Sigmoid colon (tissue), 4 donors: ENCODE results near the gene CDIP1.
A peak's percentile ranks its signal among the peaks of the same experiment; 100 is the strongest.

Source experiments
- EP300 ChIP-seq, 4 donors: sonication (generic); formaldehyde crosslinking; IDR thresholded peaks; one replicate each; pipeline ENCODE4 v1.6.1; 2017; ENCODE audit warnings: antibody characterized with exemption in 4 of 4
- POLR2A ChIP-seq, 2 donors: fragments of 450-650 bp; IDR thresholded peaks; one replicate each; pipeline ENCODE4 v1.6.1; 2016; ENCODE audit warnings: antibody characterized with exemption in 2 of 2, mild to moderate bottlenecking in 2 of 2, moderate library complexity in 2 of 2
- POLR2AphosphoS5 ChIP-seq, 4 donors: sonication (generic); formaldehyde crosslinking; IDR thresholded peaks; one replicate each; pipeline ENCODE4 v1.6.1; 2017; ENCODE audit warnings: antibody characterized with exemption in 4 of 4
- TF ChIP-seq, protein P1 (sequence below), 4 experiments: fragments of 450-650 bp in 3 of 4; fragments of 200-600 bp in 1 of 4; IDR thresholded peaks; one replicate each; pipeline ENCODE4 v1.5.1; 2016 to 2019; ENCODE audit warnings: antibody characterized with exemption in 4 of 4, mild to moderate bottlenecking in 3 of 4, moderate library complexity in 2 of 4

DNA sequence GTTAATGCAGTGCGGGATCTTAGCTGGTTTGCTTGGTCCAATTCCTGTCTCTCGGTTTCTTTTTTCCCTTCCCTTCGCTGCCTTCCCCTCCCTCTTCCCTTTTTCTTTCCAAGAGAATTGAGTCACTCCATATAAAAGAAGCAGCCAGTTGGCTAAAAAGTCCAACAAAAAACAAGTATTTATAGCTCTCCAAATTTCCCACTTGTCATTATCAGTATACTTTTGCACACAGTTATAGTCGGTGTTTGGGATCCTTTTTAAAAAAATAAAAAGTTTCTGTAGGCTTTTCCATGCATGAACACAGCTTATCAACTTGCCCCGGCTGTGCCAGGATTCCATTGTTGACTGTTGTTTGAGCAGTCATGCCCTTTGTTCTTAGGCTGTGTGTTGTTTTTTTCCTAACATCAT is 37.5 kb downstream of the CDIP1 start:
- no peak for TF ChIP-seq POLR2A (IDR thresholded peaks at IDR 0.05)
- TF ChIP-seq EP300 (IDR thresholded peaks at IDR 0.05): no peak
- TF ChIP-seq, protein P1, sequence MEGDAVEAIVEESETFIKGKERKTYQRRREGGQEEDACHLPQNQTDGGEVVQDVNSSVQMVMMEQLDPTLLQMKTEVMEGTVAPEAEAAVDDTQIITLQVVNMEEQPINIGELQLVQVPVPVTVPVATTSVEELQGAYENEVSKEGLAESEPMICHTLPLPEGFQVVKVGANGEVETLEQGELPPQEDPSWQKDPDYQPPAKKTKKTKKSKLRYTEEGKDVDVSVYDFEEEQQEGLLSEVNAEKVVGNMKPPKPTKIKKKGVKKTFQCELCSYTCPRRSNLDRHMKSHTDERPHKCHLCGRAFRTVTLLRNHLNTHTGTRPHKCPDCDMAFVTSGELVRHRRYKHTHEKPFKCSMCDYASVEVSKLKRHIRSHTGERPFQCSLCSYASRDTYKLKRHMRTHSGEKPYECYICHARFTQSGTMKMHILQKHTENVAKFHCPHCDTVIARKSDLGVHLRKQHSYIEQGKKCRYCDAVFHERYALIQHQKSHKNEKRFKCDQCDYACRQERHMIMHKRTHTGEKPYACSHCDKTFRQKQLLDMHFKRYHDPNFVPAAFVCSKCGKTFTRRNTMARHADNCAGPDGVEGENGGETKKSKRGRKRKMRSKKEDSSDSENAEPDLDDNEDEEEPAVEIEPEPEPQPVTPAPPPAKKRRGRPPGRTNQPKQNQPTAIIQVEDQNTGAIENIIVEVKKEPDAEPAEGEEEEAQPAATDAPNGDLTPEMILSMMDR (IDR thresholded peaks at IDR 0.05): no peak
- peak in 2 of 4 donors; percentile 15 to 18 for TF ChIP-seq POLR2AphosphoS5 (IDR thresholded peaks at IDR 0.05)
